SH-SY5Y (cell line): ENCODE measurements around the gene NFIL3.

ENCODE experiments used
- GATA2 ChIP-seq: IDR thresholded peaks from 2 replicates; pipeline ENCODE4 v1.6.1; 2011; ENCODE audit warnings: mild to moderate bottlenecking, low read depth, low read length
- GATA3 ChIP-seq: IDR thresholded peaks from 2 replicates; pipeline ENCODE4 v1.6.1; 2011; ENCODE audit warnings: low read depth, mild to moderate bottlenecking, low read length, moderate library complexity

DNA sequence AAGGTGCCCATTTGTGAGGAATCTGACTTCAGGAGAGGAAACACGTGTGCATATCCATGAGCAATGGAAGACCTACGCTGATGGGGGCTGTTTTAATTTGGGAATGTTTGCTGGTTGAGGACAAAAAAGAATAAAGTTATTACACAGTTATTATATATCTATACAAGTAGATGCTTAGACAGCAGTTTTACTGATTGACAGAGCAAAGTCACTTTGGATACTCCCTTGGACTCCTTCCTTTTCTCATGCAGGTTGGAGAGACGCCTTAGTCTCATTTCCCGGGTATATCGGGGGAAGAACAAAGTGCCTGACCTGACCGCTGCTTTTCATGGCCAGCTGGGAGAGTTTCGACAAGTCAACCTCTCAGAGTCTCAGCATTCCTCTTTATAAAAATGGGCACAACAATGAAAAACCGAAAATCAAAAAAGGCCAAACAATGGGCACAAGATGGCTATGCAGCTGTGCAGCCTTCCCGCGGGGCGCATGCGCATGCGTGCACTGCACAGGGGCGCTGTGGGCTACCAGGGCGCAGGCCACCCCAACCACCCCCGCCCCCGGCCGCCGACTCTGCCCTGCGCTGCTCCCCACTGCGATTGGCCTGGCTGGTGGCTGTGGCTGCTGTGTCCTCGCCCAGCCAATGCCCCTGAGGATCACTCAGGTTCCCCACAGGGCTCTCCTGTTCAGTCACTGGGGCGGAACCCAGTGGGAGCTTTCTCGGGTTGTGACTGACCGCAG lies 18.1 kb downstream of the NFIL3 start:
- no peak for TF ChIP-seq GATA3
- no peak for TF ChIP-seq GATA2
